ENCODE results near the gene HOXD3.

Gene HOXD3

GRCh38 chr2:176156807-176157498 is at the start of gene HOXD3:
Gene HOXD3 (plus strand): TSS chr2:176157307. CDS start chr2:176169115, 11,808 bp downstream.
- Histone ChIP-seq H3K4me3 (no peak within 1 kb of the TSS), H3K36me3 (peaks cover 8 to 31% (median 15%) of the 10 kb centered on the region in 3 donors), H3K9me3 (no peaks in the 10 kb centered on the region), H3K27ac (no peak within 1 kb of the TSS), H3K4me1 (peaks cover 0 to 39% (median 27%) of the 10 kb centered on the region in 4 donors), H3K27me3 (peaks cover 0 to 72% of the 10 kb centered on the region in 2 donors)
- intact Hi-C loops (cut with DNase I; ENCODE audit: low total_unique reads): loop anchor here (10.0 kb wide), 1 partner anchor 98 kb away; no protein-coding TSS in a partner anchor
- DNase-seq: no peak
- no peak for TF ChIP-seq CTCF (IDR thresholded peaks at IDR 0.05)

DNA sequence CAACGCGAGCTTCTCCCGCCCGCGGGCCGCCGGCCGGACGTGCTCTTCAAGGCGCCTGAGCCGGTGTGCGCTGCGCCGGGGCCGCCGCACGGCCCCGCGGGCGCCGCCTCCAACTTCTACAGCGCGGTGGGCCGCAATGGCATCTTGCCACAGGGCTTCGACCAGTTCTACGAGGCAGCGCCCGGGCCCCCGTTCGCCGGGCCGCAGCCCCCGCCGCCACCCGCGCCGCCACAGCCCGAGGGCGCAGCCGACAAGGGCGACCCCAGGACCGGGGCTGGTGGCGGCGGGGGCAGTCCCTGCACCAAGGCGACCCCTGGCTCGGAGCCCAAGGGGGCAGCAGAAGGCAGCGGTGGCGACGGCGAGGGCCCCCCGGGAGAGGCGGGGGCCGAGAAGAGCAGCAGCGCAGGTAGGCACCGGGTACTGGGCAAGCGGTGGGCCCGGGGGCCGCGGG is 49.4 kb upstream of the HOXD3 start:
- no peaks in the 10 kb centered on the region for H3K9me3 ChIP-seq
- H3K36me3 ChIP-seq: no peaks in the 10 kb centered on the region
- no peak for DNase-seq
- H3K4me3 ChIP-seq: no peak overlapping the region
- H3K27me3 ChIP-seq: peaks cover 19 to 99% of the 10 kb centered on the region in 2 donors
- H3K27ac ChIP-seq: no peak overlapping the region
- no peak for TF ChIP-seq CTCF (IDR thresholded peaks at IDR 0.05)
- peaks cover 0 to 47% (median 37%) of the 10 kb centered on the region in 4 donors for H3K4me1 ChIP-seq
- intact Hi-C loops (cut with DNase I; ENCODE audit: low total_unique reads): no loop called here

DNA sequence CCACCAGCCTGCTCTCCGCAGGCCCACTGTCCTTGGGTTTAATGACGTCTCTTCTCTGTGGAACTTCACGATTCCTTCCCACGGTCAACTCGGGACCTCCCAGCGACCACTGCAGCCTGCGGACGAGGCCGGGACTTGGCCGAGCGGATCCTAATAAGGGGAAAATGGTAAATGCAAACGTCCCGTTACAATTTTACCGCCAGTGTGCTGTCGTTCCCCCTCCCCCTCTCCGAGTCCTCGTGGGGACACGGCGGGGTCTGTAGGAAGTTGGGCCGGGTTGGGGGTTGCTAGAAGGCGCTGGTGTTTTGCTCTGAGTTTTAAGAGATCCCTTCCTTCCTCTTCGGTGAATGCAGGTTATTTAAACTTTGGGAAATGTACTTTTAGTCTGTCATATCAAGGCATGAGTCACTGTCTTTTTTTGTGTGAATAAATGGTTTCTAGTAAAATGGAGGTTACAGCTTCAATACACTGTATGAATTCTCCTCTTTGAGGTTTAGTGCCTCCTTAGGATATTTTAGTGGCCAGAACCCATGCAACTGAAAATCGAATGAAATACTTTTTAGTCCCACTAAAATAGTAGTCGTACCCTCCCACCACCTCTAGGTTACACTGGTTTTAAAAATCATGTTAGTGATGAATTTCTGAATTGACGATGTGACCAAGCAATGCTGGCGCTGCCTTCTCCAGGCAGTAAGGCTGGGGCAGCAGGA is 47.8 kb upstream of the HOXD3 start:
- H3K4me3 ChIP-seq: no peak overlapping the region
- H3K27ac ChIP-seq: no peak overlapping the region
- intact Hi-C loops (cut with DNase I; ENCODE audit: low total_unique reads): no loop called here

GRCh38 chr2:176109946-176110345 is 47.2 kb upstream of the HOXD3 start:
- intact Hi-C loops (cut with DNase I; ENCODE audit: low total_unique reads): loop anchor here (10.0 kb wide), 1 partner anchor 1035 kb away; no protein-coding TSS in a partner anchor
- no peaks in the 10 kb centered on the region for H3K36me3 ChIP-seq
- no peak for DNase-seq
- TF ChIP-seq CTCF (IDR thresholded peaks at IDR 0.05): no peak
- peaks cover 19 to 99% of the 10 kb centered on the region in 2 donors for H3K27me3 ChIP-seq
- H3K4me1 ChIP-seq: peaks cover 0 to 34% (median 27%) of the 10 kb centered on the region in 4 donors
- no peak overlapping the region for H3K4me3 ChIP-seq
- no peak overlapping the region for H3K27ac ChIP-seq
- no peaks in the 10 kb centered on the region for H3K9me3 ChIP-seq

More for the DNA sequence above, 47.8 kb upstream of the HOXD3 start:
- no peaks in the 10 kb centered on the region for H3K36me3 ChIP-seq
- H3K4me1 ChIP-seq: peaks cover 0 to 40% (median 33%) of the 10 kb centered on the region in 4 donors
- peaks cover 19 to 99% of the 10 kb centered on the region in 2 donors for H3K27me3 ChIP-seq
- DNase-seq: no peak
- no peak for TF ChIP-seq CTCF (IDR thresholded peaks at IDR 0.05)
- H3K9me3 ChIP-seq: no peaks in the 10 kb centered on the region

- DNase-seq: no peak
- H3K36me3 ChIP-seq: no peaks in the 10 kb centered on the region
- intact Hi-C loops (cut with DNase I; ENCODE audit: low total_unique reads): loop anchor here (10.0 kb wide), 1 partner anchor 1034 kb away; no protein-coding TSS in a partner anchor
- TF ChIP-seq CTCF (IDR thresholded peaks at IDR 0.05): no peak
- H3K27me3 ChIP-seq: peaks cover 19 to 99% of the 10 kb centered on the region in 2 donors
- H3K4me1 ChIP-seq: peaks cover 0 to 30% (median 25%) of the 10 kb centered on the region in 4 donors
- H3K27ac ChIP-seq: no peak overlapping the region
- H3K4me3 ChIP-seq: no peak overlapping the region
- H3K9me3 ChIP-seq: no peaks in the 10 kb centered on the region
Measured at GRCh38 chr2:176110415-176111308, 46.4 kb upstream of the HOXD3 start.
